ENCODE measurements around the gene CCDC88C.
"Not testable (repeated sequence)": the region's sequence is repeated elsewhere in the genome, so short reads cannot be mapped to it uniquely, and the experiment has no call there.

The CCDC88C gene

DNA sequence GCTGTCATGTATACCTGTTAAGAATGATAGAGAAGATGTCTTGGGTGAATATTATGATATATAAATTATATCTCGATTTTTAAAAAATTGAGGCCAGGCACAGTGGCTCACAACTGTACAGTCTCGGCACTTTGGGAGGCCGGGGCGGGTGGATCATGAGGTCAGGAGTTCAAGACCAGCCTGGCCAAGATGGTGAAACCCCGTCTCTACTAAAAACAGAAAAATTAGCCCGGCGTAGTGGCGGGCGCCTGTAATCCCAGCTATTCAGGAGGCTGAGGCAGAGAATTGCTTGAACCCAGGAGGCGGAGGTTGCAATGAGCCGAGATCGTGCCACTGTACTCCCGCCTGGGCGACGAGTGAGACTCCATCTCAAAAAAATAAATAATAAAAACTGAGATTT, 151.3 kb downstream of the CCDC88C start:
- not testable (repeated sequence) for H3K27me3 Mint-ChIP-seq; H3K9me3 Mint-ChIP-seq; ATAC-seq (replicated peaks; ENCODE audit: extremely low read depth, poor library complexity, severe bottlenecking); DNase-seq (ENCODE audit: low spot score in 2 of 2)
- peaks cover 51% of the 10 kb centered on the region for H3K36me3 Mint-ChIP-seq (ENCODE audit: insufficient read depth)
- H3K4me3 Mint-ChIP-seq: peak overlapping the region; percentile 28
- H3K4me1 Mint-ChIP-seq: peaks cover 53% of the 10 kb centered on the region
- H3K27ac Mint-ChIP-seq (ENCODE audit: low read depth): peak overlapping the region; percentile 82

DNA sequence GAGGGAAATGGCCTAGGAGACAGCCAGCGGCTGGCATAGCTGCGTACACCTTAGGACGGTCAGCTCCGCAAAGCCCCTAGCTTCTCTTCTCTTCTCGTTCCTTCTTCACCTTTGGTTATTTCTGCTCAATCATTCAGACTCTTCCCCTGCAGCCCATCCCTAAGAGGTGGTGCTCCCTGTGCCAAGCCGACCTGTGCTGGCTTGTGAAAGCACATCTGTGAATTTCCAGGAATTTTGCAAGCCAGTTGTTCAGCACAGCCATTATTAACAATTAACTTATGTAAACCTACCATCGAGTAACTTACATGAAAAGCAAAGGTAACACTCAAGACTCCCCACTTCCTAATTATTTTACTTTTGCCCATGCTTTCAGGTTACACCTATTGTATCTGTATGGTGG, 152.2 kb downstream of the CCDC88C start:
- Mint-ChIP-seq H3K4me1 (peaks cover 62% of the 10 kb centered on the region), H3K27me3 (no peaks in the 10 kb centered on the region)
- no peak for DNase-seq (ENCODE audit: low spot score in 2 of 2)

DNA sequence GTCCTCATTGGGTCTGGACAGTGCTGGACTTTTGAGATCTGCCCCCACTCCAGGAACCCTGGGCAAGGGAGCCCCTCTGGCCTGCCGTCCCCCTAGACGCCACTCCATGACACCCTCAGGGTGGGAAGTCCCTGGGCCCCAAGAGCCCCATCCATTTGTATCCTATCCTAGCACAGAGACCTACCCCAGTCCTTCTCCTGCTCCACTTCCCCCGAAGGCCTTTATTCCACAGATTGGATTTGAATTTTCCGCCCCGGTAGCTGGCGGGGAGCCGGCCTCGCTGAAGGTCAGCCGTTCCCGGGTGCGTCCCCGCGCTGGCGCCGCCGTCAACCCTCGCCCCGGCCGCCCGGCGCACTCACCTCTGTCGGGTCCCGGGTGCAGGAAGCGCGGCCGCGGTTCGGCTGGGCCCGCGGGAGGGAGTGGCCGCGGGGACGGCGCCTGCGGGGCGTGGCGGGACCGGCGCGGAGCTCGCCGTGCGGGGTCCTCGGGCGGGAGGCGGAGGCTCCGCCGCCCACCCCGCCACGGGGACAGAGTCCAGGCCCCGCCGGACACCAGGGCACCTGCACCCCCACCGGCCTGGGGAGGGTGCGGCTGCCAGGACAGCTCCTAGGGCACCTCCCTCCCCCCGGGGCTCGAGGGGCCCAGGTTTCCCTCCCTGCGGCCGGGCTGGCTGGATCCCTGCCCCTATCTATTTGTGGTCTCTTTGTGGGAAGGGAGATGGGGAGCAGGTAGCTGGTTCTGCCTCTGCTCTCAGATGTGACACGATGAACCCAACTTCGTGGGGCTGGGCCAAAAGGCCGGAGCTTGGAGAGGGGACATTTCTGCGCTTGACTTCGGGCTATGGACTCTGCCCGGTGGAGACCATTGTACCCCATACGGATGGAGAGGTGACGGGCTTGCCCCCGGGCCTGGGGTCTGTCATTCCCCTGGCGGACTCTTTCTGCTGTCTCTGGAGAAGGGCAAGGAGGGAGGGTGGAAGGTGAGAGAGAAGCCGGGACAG, 153.2 kb downstream of the CCDC88C start:
- Mint-ChIP-seq H3K4me1 (peaks cover 62% of the 10 kb centered on the region), H3K36me3 (ENCODE audit: insufficient read depth) (peaks cover 43% of the 10 kb centered on the region), H3K27ac (ENCODE audit: low read depth) (peak overlapping the region; percentile 82), H3K4me3 (peak overlapping the region; percentile 62), H3K27me3 (no peaks in the 10 kb centered on the region), H3K9me3 (no peaks in the 10 kb centered on the region)
- DNase-seq (ENCODE audit: low spot score in 2 of 2) (no peak), ATAC-seq (replicated peaks; ENCODE audit: extremely low read depth, poor library complexity, severe bottlenecking) (peak; percentile 26)

More for the DNA sequence above, 152.2 kb downstream of the CCDC88C start:
- Mint-ChIP-seq H3K9me3 (no peaks in the 10 kb centered on the region), H3K4me3 (peak overlapping the region; percentile 28), H3K27ac (ENCODE audit: low read depth) (peak overlapping the region; percentile 82), H3K36me3 (ENCODE audit: insufficient read depth) (peaks cover 51% of the 10 kb centered on the region)
- no peak for ATAC-seq (replicated peaks; ENCODE audit: extremely low read depth, poor library complexity, severe bottlenecking)

DNA sequence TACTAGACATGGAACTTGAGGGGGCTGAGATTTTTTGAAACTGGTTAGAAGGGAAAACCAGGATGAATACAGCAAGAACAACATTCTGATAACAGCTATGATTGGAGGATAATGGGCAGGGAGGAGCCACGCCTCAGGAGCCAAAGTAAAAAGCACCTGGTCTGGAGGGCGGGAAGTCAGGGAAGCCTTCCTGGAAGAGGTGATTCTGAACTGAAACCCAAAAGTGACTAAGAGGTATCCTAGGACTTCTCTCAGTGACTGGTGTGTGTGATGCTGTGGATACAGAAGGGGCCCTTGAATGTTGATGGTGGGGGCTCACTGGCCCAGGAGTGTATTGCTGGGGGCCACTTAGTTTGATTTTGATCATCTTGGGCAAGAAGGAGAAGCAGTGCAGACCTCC, 154.3 kb downstream of the CCDC88C start:
- ATAC-seq (replicated peaks; ENCODE audit: extremely low read depth, poor library complexity, severe bottlenecking) (no peak), DNase-seq (ENCODE audit: low spot score in 2 of 2) (no peak)
- H3K4me1 Mint-ChIP-seq: peaks cover 60% of the 10 kb centered on the region
- H3K36me3 Mint-ChIP-seq (ENCODE audit: insufficient read depth): peaks cover 36% of the 10 kb centered on the region
- no peaks in the 10 kb centered on the region for H3K9me3 Mint-ChIP-seq
- peak overlapping the region; percentile 62 for H3K4me3 Mint-ChIP-seq
- no peaks in the 10 kb centered on the region for H3K27me3 Mint-ChIP-seq
- peak overlapping the region; percentile 80 for H3K27ac Mint-ChIP-seq (ENCODE audit: low read depth)

DNA sequence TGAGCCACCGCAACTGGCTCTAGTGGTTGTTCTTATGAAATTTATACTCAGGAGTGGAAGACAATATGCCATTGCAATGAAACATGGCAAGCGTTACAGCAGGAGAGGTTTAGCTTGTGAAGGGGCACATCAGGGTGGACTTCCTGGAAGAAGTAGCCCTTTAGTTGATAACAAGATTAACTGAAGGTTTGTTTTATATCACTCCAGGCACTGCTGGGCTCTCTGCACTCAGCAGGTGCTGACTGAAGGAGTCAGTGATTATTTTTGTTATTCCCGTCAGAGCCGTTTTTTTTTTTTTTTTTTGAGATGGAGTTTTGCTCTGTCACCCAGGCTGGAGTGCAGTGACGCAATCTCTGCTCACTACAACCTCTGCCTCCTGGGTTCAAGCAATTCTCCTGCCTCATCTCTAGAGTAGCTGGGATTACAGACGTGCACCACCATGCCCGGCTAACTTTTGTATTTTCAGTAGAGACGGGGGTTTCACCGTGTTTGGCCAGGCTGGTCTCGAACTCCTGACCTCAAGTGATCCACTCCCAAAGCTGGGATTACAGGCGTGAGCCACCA, 155.6 kb downstream of the CCDC88C start:
- no peaks in the 10 kb centered on the region for H3K27me3 Mint-ChIP-seq
- peaks cover 35% of the 10 kb centered on the region for H3K36me3 Mint-ChIP-seq (ENCODE audit: insufficient read depth)
- H3K27ac Mint-ChIP-seq (ENCODE audit: low read depth): peak overlapping the region; percentile 15
- H3K4me3 Mint-ChIP-seq: no peak overlapping the region
- no peaks in the 10 kb centered on the region for H3K9me3 Mint-ChIP-seq
- peaks cover 57% of the 10 kb centered on the region for H3K4me1 Mint-ChIP-seq
- no peak for ATAC-seq (replicated peaks; ENCODE audit: extremely low read depth, poor library complexity, severe bottlenecking)
- no peak for DNase-seq (ENCODE audit: low spot score in 2 of 2)

DNA sequence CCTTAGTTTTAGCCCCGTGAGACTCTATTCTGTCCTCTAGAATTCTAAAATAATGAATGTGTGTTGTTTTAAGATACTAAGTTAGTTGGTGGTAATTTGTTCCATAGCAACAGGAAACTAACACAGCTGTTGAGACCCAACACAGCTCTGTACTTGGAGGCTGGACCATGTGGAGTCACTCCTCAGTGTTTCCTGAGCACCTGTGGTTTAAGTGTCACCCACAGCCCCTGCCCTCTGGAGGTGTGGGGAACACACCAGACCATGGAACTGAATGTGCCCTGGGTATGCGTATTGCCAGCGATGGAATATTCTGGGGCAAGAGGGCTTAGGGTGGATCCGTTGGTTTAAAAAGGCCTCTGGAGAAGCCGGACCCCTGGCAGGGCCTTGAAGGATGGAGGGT, 156.5 kb downstream of the CCDC88C start:
- ATAC-seq (replicated peaks; ENCODE audit: extremely low read depth, poor library complexity, severe bottlenecking): peak; percentile 78
- DNase-seq (ENCODE audit: low spot score in 2 of 2): peak in 1 of 2 donors; percentile 43
- H3K9me3 Mint-ChIP-seq: no peaks in the 10 kb centered on the region
- no peaks in the 10 kb centered on the region for H3K27me3 Mint-ChIP-seq
- H3K36me3 Mint-ChIP-seq (ENCODE audit: insufficient read depth): peaks cover 36% of the 10 kb centered on the region
- peak overlapping the region; percentile 75 for H3K27ac Mint-ChIP-seq (ENCODE audit: low read depth)
- peaks cover 64% of the 10 kb centered on the region for H3K4me1 Mint-ChIP-seq
- H3K4me3 Mint-ChIP-seq: peak overlapping the region; percentile 17

DNA sequence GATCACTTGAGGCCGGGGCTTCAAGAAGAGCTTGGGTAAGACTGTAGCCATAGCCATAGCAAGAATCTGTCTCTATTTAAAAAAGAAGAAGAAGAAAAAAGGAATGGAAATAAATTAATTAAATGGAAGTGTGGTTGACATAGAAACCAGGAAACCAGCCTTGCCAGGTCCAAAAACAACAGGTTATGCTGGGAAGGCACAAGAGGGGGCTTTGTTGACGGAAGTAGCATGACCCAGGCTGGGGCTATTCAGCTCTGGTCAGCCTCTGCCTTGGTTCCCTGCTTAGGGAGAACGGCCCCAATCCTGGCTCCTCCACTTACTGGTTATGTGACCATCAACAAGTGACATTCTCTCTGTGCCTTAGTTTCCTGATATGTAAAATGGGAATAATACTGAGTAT, 158.7 kb downstream of the CCDC88C start:
- Mint-ChIP-seq H3K27ac (ENCODE audit: low read depth) (peak overlapping the region; percentile 22), H3K27me3 (no peaks in the 10 kb centered on the region), H3K4me1 (peaks cover 64% of the 10 kb centered on the region), H3K4me3 (no peak overlapping the region), H3K36me3 (ENCODE audit: insufficient read depth) (peaks cover 36% of the 10 kb centered on the region), H3K9me3 (no peaks in the 10 kb centered on the region)
- no peak for DNase-seq (ENCODE audit: low spot score in 2 of 2)
- ATAC-seq (replicated peaks; ENCODE audit: extremely low read depth, poor library complexity, severe bottlenecking): no peak

DNA sequence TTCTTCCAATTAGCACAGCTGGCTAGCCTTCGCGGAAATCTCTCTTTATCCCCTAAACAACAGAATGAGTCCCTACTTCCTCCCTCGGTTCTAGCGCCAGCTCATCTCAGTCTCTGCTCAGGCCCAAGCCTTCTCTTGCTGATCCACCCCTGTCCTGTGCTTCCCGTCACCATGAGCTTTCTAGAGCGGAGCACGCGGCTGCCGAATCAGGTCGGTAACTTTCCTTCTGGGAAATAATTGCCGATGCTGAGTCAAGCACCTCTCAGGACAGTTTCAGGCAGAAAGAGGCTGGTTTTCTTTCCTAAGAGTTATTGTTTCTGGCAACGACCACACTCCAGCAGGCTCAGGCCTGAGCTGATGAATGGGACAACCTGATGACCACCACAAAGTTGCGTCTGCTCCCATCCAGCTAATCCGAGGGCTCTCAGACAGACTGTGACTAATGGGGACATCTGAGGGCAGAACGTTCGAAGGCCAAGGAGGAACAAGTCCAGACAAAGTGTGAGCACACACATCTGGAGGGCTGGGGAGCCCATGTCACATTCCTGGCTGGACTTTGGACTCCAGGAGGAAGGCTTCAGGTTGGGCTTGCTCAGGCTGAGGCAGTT, 159.5 kb downstream of the CCDC88C start:
- no peak overlapping the region for H3K27ac Mint-ChIP-seq (ENCODE audit: low read depth)
- no peaks in the 10 kb centered on the region for H3K27me3 Mint-ChIP-seq

DNA sequence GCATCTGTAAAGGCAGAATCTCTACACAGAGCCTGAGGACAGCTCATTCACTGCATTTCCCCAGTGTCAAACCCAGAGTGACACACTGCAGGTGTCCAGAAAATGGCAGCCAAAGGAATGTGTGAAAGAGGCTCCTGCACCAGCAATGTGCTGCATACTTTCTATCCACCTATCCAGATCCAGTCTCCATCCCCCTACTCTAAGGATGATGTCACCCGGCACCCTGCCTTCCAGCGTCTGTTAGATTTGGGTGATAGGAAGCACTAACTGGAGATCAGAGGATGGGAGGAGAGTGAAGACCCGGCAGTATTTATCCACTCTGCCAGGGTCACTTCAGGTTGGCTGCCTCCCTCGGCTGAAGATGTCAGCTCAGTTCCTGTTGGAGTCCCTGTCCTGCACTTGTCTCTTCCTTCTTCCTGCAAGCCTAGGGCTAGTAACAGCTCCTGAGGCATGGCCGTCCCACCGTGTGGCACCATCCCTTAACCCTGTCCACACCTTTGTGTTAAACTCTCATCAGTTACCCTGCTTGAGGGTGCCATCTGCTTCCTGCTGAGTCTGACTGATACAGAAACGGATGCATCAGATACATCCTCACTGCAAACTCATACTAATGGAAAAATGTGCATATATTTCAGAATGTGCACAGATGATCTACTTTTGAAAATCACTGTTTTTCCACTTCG, 160.2 kb downstream of the CCDC88C start:
- Mint-ChIP-seq H3K9me3 (no peaks in the 10 kb centered on the region), H3K27me3 (no peaks in the 10 kb centered on the region), H3K27ac (ENCODE audit: low read depth) (no peak overlapping the region), H3K4me1 (peaks cover 63% of the 10 kb centered on the region), H3K36me3 (ENCODE audit: insufficient read depth) (peaks cover 32% of the 10 kb centered on the region), H3K4me3 (no peak overlapping the region)
- no peak for DNase-seq (ENCODE audit: low spot score in 2 of 2)
- ATAC-seq (replicated peaks; ENCODE audit: extremely low read depth, poor library complexity, severe bottlenecking): no peak

More for the DNA sequence above, 159.5 kb downstream of the CCDC88C start:
- H3K4me3 Mint-ChIP-seq: no peak overlapping the region
- H3K36me3 Mint-ChIP-seq (ENCODE audit: insufficient read depth): peaks cover 32% of the 10 kb centered on the region
- no peaks in the 10 kb centered on the region for H3K9me3 Mint-ChIP-seq
- DNase-seq (ENCODE audit: low spot score in 2 of 2): no peak
- ATAC-seq (replicated peaks; ENCODE audit: extremely low read depth, poor library complexity, severe bottlenecking): no peak
- peaks cover 59% of the 10 kb centered on the region for H3K4me1 Mint-ChIP-seq

DNA sequence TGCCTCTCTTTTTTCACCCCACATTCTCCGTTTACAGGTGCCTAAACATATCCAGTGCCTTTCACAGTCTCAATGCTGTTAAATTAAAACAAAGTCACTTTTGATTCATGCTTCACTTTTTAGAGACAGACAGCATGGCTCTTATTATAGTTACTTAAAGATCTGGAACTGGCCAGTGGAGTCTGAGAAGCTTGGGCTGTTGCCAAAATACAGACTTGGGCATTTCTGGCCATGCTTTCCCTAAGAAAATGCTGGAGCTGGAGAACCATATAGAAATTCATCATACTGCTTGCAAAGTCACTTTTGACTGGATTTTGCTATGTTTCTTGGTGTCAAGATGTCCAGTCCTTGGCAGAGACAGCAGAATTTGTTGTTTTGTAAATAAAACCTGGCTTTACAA, 161.0 kb downstream of the CCDC88C start:
- no peak overlapping the region for H3K4me3 Mint-ChIP-seq
- no peak overlapping the region for H3K27ac Mint-ChIP-seq (ENCODE audit: low read depth)
- ATAC-seq (replicated peaks; ENCODE audit: extremely low read depth, poor library complexity, severe bottlenecking) (no peak), DNase-seq (ENCODE audit: low spot score in 2 of 2) (no peak)
- H3K4me1 Mint-ChIP-seq: peaks cover 71% of the 10 kb centered on the region
- no peaks in the 10 kb centered on the region for H3K27me3 Mint-ChIP-seq
- peaks cover 30% of the 10 kb centered on the region for H3K36me3 Mint-ChIP-seq (ENCODE audit: insufficient read depth)
- H3K9me3 Mint-ChIP-seq: no peaks in the 10 kb centered on the region

DNA sequence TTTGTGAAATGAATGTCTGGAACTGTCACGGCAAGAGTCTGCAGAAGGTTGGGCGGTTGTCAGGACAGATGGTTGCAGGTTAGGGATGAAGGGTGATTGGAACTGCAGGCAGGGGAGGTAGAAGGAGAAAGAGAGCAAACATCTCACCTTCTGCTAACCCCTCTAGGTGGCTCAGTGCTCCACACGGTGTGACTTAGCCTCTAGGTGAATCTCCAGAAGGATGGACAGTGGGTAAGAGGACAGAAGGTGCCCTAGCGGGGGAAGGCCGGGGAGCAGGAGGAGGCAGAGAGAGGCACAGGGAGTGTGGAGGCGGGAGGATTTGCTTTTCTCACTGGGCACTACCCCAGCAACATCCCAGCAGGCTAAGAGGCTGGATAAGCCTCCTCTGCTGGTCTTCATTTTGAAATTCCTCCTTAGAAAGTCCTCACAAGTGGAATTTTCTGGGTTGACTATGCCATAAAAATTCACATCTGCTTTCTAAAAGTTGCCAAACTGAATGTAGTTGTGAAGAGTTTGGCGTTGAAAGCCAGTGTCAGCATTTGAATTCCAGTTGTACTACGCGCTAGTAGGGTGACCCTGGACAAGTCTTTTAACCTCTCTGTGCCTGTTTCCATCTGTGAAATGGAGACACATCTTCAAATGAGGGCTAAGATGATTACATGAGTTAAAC, 162.5 kb downstream of the CCDC88C start:
- no peak for ATAC-seq (replicated peaks; ENCODE audit: extremely low read depth, poor library complexity, severe bottlenecking)
- no peaks in the 10 kb centered on the region for H3K9me3 Mint-ChIP-seq
- no peaks in the 10 kb centered on the region for H3K27me3 Mint-ChIP-seq
- no peak for DNase-seq (ENCODE audit: low spot score in 2 of 2)
- H3K4me1 Mint-ChIP-seq: peaks cover 71% of the 10 kb centered on the region
- H3K4me3 Mint-ChIP-seq: peak overlapping the region; percentile 82
- peaks cover 29% of the 10 kb centered on the region for H3K36me3 Mint-ChIP-seq (ENCODE audit: insufficient read depth)
- peak overlapping the region; percentile 92 for H3K27ac Mint-ChIP-seq (ENCODE audit: low read depth)

DNA sequence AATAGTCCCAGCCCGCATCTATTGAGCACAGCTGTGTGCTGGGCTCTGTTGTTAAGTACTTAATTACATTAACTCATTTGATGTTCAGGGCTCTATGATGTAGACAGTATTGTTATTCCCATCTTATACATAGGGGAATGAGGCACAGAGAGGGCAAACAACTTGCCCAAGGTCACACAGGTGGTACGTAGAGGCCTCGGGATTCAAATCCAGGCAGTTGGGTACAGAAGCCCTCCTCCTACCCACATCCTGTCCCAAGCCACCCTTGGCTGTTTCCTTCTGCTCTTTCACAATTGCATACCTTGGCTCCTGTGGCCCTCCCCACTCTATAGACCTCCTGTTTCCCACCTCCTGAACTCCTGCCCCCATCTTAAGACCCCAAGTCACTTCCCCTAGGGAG, 163.2 kb downstream of the CCDC88C start:
- Mint-ChIP-seq H3K27me3 (no peaks in the 10 kb centered on the region), H3K4me3 (peak overlapping the region; percentile 82), H3K27ac (ENCODE audit: low read depth) (peak overlapping the region; percentile 92), H3K9me3 (no peaks in the 10 kb centered on the region), H3K4me1 (peaks cover 73% of the 10 kb centered on the region), H3K36me3 (ENCODE audit: insufficient read depth) (peaks cover 31% of the 10 kb centered on the region)
- no peak for DNase-seq (ENCODE audit: low spot score in 2 of 2)
- peak; percentile 19 for ATAC-seq (replicated peaks; ENCODE audit: extremely low read depth, poor library complexity, severe bottlenecking)
